Stimulated activated CD8-positive, alpha-beta memory T cell treated with anti-CD3 and anti-CD28 coated beads, Interleukin-2, amount 100 ng/mL, for 1 hour (primary cell): ENCODE measurements around the gene CACNB1.
"Not testable (repeated sequence)": the region's sequence is repeated elsewhere in the genome, so short reads cannot be mapped to it uniquely, and the experiment has no call there.

ENCODE experiments used
- DNase-seq, 2 donors: peaks; one replicate each; pipeline ENCODE4 v3.0.0-alpha.2; 2020; ENCODE audit warnings: low read depth in 2 of 2

The CACNB1 gene

DNA sequence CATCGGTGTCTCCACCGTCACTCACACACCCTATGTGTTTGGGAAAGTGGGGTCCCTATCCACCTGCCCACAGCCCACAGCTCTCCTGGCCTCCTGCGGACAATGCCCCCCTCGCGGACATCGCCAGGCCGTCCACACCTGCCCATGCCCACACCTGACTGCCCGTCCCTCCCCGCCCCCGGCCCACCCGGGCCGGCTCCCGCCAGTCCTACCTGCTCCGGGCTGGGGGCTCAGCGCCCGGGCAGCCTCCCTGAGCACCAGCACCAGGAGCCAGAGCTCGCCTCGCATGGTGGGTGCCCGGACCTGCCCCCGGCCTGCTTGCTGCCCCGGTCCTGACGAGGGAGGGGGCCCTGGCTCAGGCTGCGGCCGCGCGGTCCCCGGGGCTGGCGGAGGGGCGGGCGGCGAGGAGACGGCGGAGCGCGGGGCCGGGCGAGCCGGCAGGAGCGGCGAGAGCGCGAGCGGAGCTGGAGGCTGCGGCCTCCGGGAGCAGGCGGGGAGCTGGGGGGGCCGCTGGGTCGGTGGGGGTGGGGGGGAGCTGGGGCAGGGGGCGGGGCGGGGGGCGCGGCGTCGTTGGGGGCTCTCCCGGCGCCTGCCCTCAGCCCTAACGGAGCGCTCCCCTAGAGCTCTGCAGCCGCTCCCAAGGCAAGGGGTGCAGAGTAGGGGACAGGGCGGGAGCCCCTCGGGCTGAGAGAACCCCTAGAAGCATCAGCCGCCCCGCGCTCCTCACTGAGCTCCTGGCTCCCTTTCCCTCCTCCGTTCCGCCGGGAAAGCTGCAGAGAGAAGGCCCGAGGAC lies 46.1 kb downstream of the CACNB1 start, which contains the start of gene PLXDC1:
Gene PLXDC1 (minus strand): TSS at position 488 of the 793 bp plus-strand sequence. CDS start 200 bp downstream, at position 288.
- DNase-seq = no peak

DNA sequence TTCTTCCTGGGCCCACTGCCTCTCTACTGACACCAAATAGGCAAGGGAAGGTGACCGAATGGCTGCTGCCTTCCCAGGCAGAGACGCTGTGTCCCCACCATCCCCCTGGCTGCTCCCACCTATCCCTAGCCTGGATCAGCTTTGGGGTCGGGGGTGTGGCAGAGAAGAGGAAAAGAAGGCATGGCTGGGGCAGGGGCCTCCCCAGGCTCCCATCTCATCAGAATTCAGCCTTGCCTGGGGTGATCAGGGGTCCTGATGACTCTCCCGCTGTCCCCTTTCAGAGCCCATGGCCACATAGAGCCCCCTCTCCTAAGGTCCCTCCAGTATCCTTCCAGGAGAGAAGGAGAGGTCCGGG lies 46.7 kb downstream of the CACNB1 start:
- no peak for DNase-seq

DNA sequence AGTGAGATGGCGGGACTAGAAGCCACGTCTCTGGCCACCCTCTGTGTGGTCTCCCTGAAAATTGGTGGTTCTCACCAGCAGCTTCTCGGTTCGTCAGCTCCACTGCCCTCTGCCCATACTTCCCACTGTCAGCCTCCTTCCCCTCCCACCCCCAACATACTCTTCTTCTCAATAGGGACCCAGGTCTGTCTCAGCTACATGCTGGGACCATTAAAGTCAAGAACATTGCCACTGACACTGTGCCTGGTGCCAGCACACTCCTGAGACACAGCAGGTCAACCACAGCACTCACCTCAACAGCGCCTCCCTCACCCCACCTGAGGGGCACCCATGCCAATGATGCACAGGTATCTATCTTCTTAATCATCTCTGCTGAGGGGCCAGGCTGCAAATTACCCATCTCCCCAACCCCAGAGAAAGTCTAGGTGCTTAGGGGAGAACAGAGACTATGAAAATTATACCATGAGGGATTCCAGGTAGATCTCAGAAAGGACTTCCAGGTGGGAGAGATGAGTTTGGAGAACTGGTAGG lies 47.3 kb downstream of the CACNB1 start:
- no peak for DNase-seq

DNA sequence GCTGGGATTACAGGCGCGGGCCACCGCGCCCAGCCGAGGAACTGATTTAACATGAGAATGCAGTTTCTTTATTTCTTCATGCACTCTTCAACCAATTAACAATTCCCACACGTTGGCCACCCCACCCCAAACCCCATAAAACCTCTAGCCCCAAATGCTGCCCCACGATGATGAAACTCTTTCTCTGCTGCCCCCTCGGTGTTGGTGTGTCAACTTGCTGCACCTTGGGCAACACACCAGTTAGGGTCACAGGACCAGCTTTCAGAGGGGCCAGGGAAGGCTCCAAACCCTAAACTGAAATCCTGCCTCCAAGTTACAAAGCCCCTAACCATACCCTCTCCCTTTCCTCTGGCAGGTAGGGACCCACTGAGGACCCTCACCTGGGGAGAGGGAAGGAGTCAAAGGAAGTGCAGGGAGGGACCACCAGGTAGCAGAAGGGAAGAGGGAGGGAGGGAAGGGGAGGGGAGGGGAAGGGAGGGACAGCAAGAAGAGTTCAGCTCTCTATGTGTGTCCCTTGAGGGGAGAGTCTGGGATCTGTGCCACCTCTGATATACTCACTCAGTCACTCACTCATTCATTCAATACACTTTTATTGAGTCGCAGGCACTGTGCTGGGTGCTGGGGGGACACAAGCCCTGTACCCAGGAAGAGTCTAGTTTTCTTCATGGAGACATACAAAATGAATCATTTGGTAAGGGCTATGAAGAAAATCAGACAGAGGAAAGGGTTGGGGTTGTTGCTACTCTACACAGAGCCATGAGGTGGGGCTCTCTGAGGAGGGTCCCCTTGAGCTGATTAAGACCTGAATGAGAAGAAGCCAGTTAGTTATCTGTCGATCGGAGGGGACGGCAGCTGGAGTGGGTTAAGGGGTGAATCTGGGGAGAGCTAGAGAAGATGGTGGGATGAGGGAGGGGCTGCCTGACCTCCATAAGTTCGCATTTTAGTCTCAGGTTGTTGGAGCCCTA lies 50.0 kb downstream of the CACNB1 start:
- DNase-seq = no peak

DNA sequence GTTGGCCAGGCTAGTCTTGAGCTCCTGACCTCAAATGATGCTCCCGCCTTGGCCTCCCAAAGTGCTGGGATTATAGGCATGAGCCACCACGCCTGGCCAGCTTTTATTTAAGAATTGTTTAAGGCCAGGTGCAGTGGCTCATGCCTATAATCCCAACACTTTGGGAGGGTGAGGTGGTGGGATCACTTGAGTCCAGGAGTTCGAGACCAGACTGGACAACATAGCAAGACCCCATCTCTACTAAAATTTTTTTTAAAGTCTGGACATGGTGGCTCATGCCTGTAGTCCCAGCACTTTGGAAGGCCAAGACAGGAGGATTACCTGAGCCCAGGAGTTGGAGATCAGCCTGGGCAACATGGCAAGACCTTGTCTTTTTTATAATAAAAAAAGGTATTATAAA lies 51.2 kb downstream of the CACNB1 start:
- no peak for DNase-seq

DNA sequence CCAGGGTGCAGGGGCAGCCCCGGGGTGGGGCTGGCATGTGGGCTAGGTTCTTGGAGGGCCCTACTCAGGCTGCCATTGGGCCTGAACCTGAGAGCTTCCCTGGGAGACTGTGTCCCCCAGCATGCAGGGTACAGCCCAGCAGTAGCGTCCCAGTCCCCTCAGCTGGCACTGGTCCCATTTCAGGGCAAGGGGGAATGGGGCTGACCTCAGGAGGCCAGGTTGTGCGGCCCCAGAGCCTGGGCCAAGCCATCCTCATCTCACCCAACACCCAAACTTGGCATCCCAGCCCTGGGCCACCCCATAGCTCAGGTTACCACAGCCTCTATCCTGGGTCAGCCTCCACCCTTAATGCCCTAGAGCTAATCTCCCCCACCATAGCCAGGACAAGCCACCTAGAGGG lies 52.3 kb downstream of the CACNB1 start:
- DNase-seq = no peak

DNA sequence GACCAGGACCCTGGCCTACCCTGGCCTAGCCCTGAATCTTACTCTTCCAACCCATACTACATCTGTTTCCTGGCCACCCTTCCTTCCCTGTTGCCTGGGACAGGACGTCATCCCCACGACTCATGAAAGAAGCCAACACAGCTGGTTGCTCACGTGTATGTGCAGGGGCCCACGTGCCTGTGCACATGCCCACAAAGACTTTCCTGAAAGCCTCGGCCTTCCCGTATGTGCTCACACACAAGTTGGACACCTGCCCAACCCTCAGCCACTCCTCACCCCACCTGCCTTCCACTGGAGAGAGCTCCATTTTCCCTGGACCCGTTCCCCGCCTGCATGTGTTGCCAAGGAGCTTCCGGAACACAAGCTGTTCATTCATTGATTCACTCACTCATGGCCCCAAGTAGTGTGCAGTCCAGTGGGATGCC lies 53.0 kb downstream of the CACNB1 start:
- DNase-seq = no peak

DNA sequence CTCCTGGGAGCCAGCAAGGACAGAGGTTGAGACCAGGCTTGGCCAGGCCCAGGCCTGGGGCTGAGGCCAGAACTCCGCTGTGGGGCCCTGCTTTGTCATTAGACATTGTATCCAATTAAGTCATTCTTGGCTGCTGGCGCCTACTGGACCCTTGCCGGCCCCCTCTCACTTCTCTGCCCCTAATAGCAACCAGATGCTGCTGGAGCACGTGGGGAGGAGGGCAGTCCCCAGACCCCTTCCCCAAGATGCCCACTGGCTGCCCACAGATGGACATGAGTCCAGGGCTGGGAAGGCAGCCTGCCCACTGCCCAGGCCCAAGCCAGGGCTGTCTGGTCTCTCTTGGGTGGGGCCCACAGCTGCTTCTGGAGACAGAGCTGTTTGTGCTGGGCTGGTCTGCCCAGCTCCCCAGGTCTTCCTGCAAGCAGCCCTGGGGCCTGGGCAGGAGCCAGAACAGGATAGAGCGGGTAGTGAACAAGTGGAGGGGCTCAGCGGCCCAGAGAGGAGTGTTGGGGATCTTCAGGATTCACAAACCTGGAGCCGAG lies 53.8 kb downstream of the CACNB1 start:
- no peak for DNase-seq

DNA sequence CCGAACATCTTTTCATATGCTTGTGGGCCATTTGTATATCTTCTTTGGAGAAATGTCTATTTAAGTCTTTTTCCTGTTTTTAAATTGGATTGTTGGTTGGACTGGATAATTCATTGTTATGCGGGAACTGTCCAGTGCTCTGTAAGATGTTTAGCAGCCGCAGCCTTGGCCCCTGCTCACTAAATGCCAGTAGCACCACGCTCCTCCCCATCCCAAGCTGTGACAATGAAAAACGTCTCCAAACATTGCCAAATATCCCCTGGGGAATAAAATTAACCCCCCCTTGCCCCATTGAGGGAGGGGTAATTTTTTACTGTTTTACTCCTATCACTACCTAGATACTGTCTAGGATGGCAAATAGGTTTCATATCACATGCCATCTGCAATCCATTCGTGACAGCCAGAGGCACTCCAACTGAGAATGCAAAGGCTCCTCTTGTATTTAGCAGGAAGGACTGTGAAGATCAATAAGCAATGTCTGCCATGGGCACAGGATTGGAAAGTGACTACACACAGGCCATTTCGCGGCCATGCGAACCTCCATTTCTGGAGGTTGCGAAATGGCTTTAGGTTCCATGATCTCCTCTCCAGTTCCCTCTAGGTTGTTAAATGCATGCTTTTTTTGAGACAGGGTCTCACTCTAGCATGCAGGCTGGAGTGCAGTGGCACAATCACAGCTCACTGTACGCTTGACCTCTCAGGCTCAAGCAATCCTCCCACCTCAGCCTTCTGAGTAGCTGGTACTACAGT lies 55.4 kb downstream of the CACNB1 start:
- no peak for DNase-seq

DNA sequence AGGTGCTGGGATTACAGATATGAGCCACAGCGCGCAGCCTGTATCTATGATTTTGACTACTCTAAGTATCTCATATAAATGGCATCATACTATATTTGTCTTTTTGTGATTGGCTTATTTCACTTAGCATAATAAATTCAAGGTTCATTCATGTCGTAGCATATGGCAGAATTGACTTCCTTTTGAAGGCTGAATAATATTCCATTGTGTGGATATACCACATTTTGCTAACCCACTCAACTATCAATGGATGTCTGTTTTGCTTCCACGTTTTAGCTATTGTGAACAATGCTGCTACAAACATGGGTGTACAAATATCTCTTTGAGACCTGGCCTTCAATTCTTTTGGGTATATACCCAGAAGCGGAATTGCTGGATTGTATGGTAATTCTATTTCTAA lies 56.2 kb downstream of the CACNB1 start:
- no peak for DNase-seq

DNA sequence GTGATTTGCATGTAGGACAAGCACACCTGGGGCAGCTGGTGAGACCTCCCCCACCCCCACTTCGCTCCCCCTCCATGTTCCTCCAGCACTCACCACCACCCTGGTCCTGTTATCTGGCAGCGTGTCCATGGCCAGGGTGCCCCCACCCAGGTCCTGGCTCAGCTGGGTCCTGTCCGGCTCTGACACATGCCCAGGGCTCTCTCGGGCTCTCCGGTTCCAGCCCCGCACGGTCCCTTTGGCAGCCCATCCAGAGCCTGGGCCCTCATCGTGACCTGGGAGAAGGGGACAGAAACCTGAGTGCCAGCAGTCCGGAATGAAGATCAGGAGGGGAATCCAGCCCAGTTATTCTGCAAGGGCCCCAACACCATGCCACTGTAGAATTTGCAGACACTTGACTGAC lies 57.9 kb downstream of the CACNB1 start:
- DNase-seq = no peak

DNA sequence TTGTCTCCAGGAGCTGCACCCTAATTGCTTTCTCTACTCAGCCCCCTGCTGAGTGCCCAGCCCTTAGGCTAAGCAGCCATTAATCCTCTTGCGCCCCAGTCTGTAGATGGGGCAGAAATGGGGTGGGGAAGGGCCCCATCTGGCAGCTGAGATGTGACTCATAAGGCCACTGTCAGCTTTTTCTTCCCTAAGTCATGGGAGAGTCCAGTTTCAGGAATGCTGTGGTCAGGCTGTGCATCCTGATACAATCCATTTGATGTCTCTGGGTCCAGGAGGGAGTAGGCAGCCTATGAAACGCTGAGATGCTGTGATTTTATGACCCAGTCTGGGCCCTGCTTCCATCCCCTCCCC lies 58.3 kb downstream of the CACNB1 start:
- no peak for DNase-seq

DNA sequence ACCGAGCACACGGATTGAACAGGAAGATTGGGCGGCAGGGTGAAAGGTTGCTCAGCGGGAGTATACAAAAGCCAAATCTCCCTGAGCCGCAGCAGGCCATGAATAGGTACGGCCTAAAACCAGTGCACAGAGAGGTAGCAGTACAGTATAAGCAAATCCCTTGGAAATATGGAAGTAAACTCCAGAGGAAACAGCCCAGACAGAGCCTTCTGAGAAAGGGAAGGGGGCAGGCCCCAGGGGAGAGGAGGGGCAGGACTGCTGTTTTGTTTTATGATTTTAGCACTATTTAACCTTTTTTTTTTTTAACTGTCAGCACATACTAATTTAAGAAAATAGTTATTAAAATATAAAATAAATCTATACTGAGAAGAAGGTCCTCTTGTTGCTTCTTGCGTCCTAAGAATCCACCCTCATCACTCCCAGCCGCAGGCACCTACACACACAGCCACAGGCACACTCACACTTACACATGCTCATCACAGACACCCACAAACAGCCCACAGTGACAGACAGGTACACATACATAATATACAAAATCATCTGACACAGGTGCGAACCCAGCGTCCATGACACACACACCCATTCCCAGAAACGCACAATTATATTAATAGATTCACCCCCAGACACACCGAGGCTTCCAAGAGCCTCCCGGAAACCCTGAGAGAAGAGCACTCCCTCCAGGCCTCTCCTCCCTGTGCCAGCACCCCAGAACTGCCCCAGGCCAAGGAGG lies 58.9 kb downstream of the CACNB1 start:
- DNase-seq = no peak

DNA sequence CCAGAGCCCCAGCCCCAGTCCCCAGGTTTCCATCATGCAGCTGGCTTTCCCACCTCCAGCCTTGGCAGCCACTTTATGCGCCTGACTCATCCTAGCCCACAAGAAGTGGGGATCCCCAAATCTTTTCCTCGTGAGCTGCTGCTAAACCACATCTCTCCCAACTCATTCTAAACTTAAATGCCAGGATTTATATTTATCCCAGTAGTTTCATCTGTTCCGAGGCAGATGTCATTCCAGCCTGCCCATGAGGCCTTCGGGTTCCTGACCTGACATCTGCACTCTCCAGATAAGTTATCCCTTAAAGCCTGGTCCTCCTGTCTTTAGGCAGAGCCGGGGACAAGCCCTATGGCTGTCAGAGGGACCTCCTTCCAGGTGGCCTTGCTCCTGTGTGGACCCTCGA lies 62.6 kb downstream of the CACNB1 start:
- no peak for DNase-seq

DNA sequence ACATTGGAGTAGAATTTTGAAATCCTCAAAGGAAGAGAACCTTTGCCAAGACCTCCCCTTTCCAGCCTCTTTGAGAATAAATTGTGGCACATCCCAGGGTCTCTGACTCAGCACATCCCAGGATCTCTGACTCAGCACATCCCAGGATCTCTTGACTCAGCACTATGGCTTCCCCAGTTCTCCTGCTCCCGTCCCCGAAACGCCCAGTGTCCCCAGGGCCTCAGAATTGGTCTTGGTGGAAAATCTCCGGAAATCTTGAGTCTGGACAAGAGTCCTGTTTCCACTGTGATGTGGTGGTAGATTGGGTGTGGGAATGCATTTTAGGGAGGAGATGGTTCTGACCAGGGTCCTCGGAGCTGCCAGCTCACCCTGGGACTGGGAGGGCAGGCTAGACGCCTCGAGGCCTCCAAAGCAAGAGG lies 65.3 kb downstream of the CACNB1 start:
- DNase-seq = no peak

DNA sequence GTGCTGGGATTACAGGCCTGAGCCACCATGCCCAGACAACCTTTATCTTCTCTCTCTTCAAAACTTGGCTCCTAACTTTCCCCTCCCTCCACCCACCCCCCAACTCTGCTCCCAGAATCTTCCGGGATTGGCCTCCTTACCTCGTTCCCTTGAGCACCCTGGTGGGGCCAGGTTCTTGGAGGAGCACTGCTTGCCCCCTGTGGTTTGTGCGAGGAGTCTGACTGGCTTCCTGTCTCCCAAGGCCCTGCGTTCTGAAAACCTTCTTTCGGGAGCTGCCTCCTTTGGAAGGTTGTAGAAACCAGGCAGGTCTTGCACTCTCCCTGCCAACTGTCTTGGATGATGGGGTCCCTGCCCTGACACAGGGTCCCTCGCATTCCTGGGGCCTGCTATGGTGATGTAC lies 65.9 kb downstream of the CACNB1 start:
- DNase-seq = no peak

DNA sequence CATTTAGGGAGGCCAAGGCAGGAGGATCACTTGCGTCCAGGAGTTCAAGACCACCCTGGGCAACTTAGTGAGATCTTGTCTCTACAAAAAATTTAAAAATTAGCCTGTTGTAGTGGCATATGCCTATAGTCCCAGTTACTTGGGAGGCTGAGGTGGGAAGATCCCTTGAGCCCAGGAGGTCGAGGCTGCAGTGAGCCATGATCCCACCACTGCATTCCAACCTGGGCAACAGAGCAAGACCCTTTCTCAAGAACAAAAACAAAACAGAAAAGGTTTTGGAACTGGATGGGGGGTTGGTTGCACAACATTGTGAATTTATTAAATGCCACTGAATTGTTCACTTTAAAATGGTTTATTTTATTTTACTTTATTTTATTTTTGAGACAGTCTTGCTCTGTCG lies 67.3 kb downstream of the CACNB1 start:
- no peak for DNase-seq

DNA sequence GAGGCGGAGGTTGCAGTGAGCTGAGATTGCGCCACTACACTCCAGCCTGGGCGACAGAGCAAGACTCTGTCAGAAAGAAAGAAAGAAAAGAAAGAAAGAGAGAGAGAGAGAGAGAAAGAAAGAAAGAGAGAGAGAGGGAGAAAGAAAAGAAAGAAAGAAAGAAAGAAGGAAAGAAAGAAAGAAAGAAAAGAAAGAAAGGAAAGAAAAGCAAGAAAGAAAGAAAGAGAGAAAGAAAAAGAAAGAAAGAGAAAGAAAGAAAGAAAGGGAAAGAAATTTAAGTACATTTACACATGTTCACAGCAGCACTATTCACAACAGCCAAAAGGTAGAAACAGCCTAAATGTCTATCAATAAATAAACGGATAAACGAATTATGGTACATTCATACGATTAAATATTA lies 67.9 kb downstream of the CACNB1 start:
- not testable (repeated sequence) for DNase-seq

DNA sequence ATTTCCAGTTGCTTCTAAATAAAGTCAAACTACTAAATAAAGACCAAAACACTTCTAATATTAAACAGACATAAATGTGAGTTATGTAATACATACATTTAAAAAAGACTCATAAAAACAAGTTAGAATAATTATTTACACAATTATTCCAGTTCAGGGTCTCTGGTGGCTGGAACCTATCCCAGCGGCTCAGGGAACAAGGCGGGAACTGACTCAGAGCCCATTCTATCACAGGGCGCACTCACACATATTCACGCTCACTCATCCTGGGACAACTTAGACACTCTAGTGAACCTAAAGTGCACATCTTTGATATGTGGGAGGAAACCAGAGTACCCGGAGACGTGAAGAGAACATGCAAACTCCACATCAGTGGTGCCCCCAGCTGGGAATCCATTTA lies 71.0 kb downstream of the CACNB1 start:
- DNase-seq = no peak

DNA sequence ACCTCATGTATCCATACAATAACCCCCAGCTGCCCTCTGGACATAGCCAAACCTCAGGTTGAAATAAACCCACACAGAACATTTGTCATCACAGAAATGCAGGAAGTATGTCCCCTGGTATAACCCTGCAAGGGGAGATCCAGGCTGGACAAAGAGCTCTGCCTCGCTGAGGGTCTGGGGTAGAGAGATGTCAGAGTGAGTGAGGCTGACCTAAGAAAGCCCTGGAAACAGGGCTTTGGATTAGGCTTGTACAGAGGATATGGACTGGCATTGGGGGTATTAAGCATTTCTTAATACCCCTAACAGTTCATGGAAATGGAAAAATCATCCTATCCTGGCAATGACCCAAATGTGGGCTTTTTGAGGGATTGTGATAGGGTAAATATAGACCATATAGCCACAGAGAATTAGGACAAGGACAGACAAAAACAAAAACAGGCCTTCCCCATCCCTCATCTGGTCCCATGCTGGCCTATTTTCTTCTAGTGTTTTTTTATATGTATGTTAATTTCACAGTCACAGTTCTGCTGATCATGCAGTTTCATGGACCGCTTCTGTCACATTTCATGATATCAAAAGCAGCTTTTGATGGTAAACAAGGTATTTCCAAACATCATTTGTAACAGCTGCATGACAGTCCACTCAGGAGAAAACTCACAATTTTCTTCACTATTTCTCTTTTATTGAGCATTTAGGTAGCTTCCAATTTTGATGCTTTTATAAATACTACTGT lies 72.2 kb downstream of the CACNB1 start:
- DNase-seq = no peak
